PC-9 (cell line): ENCODE measurements around the gene LY6G6F. TPM values are rescaled to one million over a fixed set of nuclear protein-coding genes. Genes with fewer than 3 reads are reported as not detected.

Source experiments
- BruUV-seq: library from RNA; stranded (reverse); fragments of 400-500 nt; replicated peaks from 2 replicates; lab custom pipeline; 2021; lab: Mats Ljungman, UMichigan
- CTCF ChIA-PET: fragments of 300-600 bp; sonication (Branson Sonifier 250); formaldehyde crosslinking; loops from one replicate; lab custom pipeline; 2022; ENCODE audit warnings: antibody characterized with exemption; lab: Charles Lee
- POLR2A ChIA-PET: fragments of 300-600 bp; sonication (Branson Sonifier 250); formaldehyde crosslinking; loops from one replicate; lab custom pipeline; 2022; ENCODE audit warnings: antibody characterized with exemption; ENCODE audit not compliant: unreplicated experiment; lab: Charles Lee
- DNase-seq, 2 experiments: peaks; one replicate each; pipeline versions ENCODE4 v3.0.0 to v3.0.0-alpha.2; 2015 to 2022; ENCODE audit warnings: mixed read lengths in 1 of 2
- H2AFZ ChIP-seq: fragments of 200-600 bp; sonication (generic); 2 replicates; pipeline ENCODE4 v1.8.1; 2017; ENCODE audit warnings: antibody characterized with exemption
- H3F3A ChIP-seq: fragments of 200-600 bp; sonication (generic); 2 replicates; pipeline ENCODE4 v1.8.1; 2017; ENCODE audit warnings: antibody characterized with exemption, mild to moderate bottlenecking, low read depth; ENCODE audit not compliant: insufficient read depth
- H3K27ac ChIP-seq: fragments of 200-600 bp; sonication (generic); 2 replicates; pipeline ENCODE4 v1.6.1; 2016; ENCODE audit warnings: mixed run types
- H3K27me3 ChIP-seq: fragments of 200-600 bp; sonication (generic); 2 replicates; pipeline ENCODE4 v1.6.1; 2016; ENCODE audit warnings: low read depth, mixed run types; ENCODE audit not compliant: insufficient read depth
- H3K36me3 ChIP-seq: fragments of 200-600 bp; sonication (generic); 2 replicates; pipeline ENCODE4 v1.6.1; 2016; ENCODE audit warnings: low read depth, mixed run types
- H3K4me1 ChIP-seq: fragments of 200-600 bp; sonication (generic); replicated peaks from 2 replicates; pipeline ENCODE4 v1.6.1; 2016; ENCODE audit warnings: mixed run types; ENCODE audit not compliant: insufficient read depth
- H3K4me2 ChIP-seq: fragments of 200-600 bp; sonication (generic); 2 replicates; pipeline ENCODE4 v1.6.1; 2017; ENCODE audit warnings: mixed run types
- H3K4me3 ChIP-seq: fragments of 200-600 bp; sonication (generic); 2 replicates; pipeline ENCODE4 v1.6.1; 2016; ENCODE audit warnings: mixed run types
- H3K79me2 ChIP-seq: fragments of 200-600 bp; sonication (generic); 2 replicates; pipeline ENCODE4 v1.6.1; 2017; ENCODE audit warnings: low read depth, mixed run types
- H3K9me2 ChIP-seq: fragments of 200-600 bp; sonication (generic); 2 replicates; pipeline ENCODE4 v1.8.1; 2017; ENCODE audit warnings: mild to moderate bottlenecking; ENCODE audit not compliant: insufficient read depth
- H3K9me3 ChIP-seq: fragments of 200-600 bp; sonication (generic); 2 replicates; pipeline ENCODE4 v1.8.1; 2016; ENCODE audit warnings: low read depth; ENCODE audit not compliant: insufficient read depth
- H4K20me1 ChIP-seq: fragments of 200-600 bp; sonication (generic); 2 replicates; pipeline ENCODE4 v1.8.1; 2017; ENCODE audit not compliant: insufficient read depth
- CTCF ChIP-seq: fragments of 200-600 bp; sonication (generic); conservative IDR thresholded peaks from 2 replicates; pipeline ENCODE4 v1.6.1; 2017; ENCODE audit warnings: mixed run types, antibody characterized with exemption, mild to moderate bottlenecking, moderate library complexity
- EZH2 ChIP-seq: fragments of 200-600 bp; sonication (generic); IDR thresholded peaks from 2 replicates; pipeline ENCODE4 v1.8.0; 2017; ENCODE audit warnings: antibody characterized with exemption, low read depth
- intact Hi-C: fragments of 100-400 bp; cut with micrococcal nuclease; formaldehyde crosslinking; loops from one replicate; pipeline ENCODE4 v1.10.0; 2022; ENCODE audit not compliant: unreplicated experiment
- total RNA-seq: library from RNA; stranded (reverse); gene quantifications from 2 replicates; pipeline ENCODE4 v1.2.3, GENCODE V29; 2021

The LY6G6F gene
- total RNA-seq, 1 experiment from 2014 or later = not detected

GRCh38 chr6:31702405-31702818 is 4.3 kb upstream of the LY6G6F start:
- H3K27ac ChIP-seq = peak overlapping the region; percentile 77
- intact Hi-C loops = loop anchor here (2.0 kb wide), 2 partner anchors 36 to 50 kb away; partner anchors contain the start of gene BAG6
- H4K20me1 ChIP-seq = no peaks in the 10 kb centered on the region; the same call in 1 of the 2 replicates
- H3K9me3 ChIP-seq = no peaks in the 10 kb centered on the region
- H3K9me2 ChIP-seq = no peaks in the 10 kb centered on the region
- DNase-seq = no peak
- H3K27me3 ChIP-seq = no peaks in the 10 kb centered on the region
- peak overlapping the region; percentile 88 for H2AFZ ChIP-seq
- H3K4me2 ChIP-seq = peak overlapping the region; percentile 97
- 0 out of 2 replicates have a peak, but pooled peaks cover 3% of the 10 kb centered on the region for H3K36me3 ChIP-seq
- H3K4me3 ChIP-seq = peak overlapping the region; percentile 83
- BruUV-seq = no TSS peak
- no peaks in the 10 kb centered on the region for H3F3A ChIP-seq
- POLR2A ChIA-PET = interaction anchor here (0.5 to 0.7 kb wide), 4 partner anchors 36 to 488 kb away, joined by 4 to 7 read pairs (median 4); partner anchors contain the start of genes HSPA1B and PBX2
- CTCF ChIA-PET = no interaction called here
- peaks cover 14% of the 10 kb centered on the region for H3K4me1 ChIP-seq
- H3K79me2 ChIP-seq = peaks cover 25% of the 10 kb centered on the region
- TF ChIP-seq EZH2 (no peak), CTCF (no peak)

GRCh38 chr6:31702819-31703716 is 3.6 kb upstream of the LY6G6F start, which contains the start of gene ABHD16A:
Gene ABHD16A, minus strand, starts transcription at chr6:31703324. Its CDS starts 43 bp downstream, at chr6:31703281.
- ChIA-PET CTCF (no interaction called here), POLR2A (interaction anchor here (0.5 to 0.7 kb wide), 4 partner anchors 17 to 487 kb away, joined by 3 to 15 read pairs (median 4); partner anchors contain the start of gene PBX2)
- Histone ChIP-seq H2AFZ (peak within 1 kb of the TSS; percentile 88), H3F3A (no peaks in the 10 kb centered on the region), H3K79me2 (peaks cover 25% of the 10 kb centered on the region), H3K9me2 (no peaks in the 10 kb centered on the region), H3K27me3 (no peaks in the 10 kb centered on the region), H3K27ac (peak within 1 kb of the TSS; percentile 77), H3K4me1 (peaks cover 14% of the 10 kb centered on the region), H4K20me1 (no peaks in the 10 kb centered on the region), H3K36me3 (0 out of 2 replicates have a peak, but pooled peaks cover 3% of the 10 kb centered on the region), H3K4me2 (peak within 1 kb of the TSS; percentile 97), H3K9me3 (no peaks in the 10 kb centered on the region), H3K4me3 (peak within 1 kb of the TSS; percentile 83)
- DNase-seq = peak; percentile 93 to 96
- no peak for TF ChIP-seq CTCF
- no peak for TF ChIP-seq EZH2
- TSS peak; percentile 49 for BruUV-seq
- intact Hi-C loops = loop anchor here (2.0 kb wide), 2 partner anchors 36 to 50 kb away; partner anchors contain the start of gene BAG6

- POLR2A ChIA-PET = interaction anchor here (0.6 kb wide), 1 partner anchor 10 kb away, joined by 33 read pairs; no protein-coding TSS in a partner anchor
- H3K27ac ChIP-seq = no peak overlapping the region
- no peaks in the 10 kb centered on the region for H3K36me3 ChIP-seq
- no peaks in the 10 kb centered on the region for H4K20me1 ChIP-seq
- CTCF ChIA-PET = interaction anchor here (0.6 kb wide), 1 partner anchor 35 kb away, joined by 7 read pairs; no protein-coding TSS in a partner anchor
- H3F3A ChIP-seq = no peaks in the 10 kb centered on the region
- TF ChIP-seq CTCF (no peak), EZH2 (no peak)
- intact Hi-C loops = no loop called here
- BruUV-seq = no TSS peak
- no peak overlapping the region for H3K4me3 ChIP-seq
- no peak overlapping the region for H3K4me2 ChIP-seq
- H2AFZ ChIP-seq = no peak overlapping the region
- H3K79me2 ChIP-seq = peaks cover 18% of the 10 kb centered on the region
- H3K9me2 ChIP-seq = no peaks in the 10 kb centered on the region
- no peaks in the 10 kb centered on the region for H3K9me3 ChIP-seq
- no peak for DNase-seq
- H3K27me3 ChIP-seq = no peaks in the 10 kb centered on the region
- peaks cover 14% of the 10 kb centered on the region for H3K4me1 ChIP-seq
Observed at GRCh38 chr6:31705931-31706330, 735 bp upstream of the LY6G6F start.
